HG02884 (cell line): ENCODE results near the gene ENG.

Experiments
- ATAC-seq: cut with Tn5 transposase; IDR thresholded peaks from one replicate; pipeline ENCODE4 v1.9.1; 2021; ENCODE audit warnings: mild to moderate bottlenecking, moderate library complexity; ENCODE audit not compliant: unreplicated experiment

Gene ENG

GRCh38 chr9:127866535-127866934 is 12.1 kb upstream of the ENG start:
- ATAC-seq = no peak

- ATAC-seq = no peak
Observed at GRCh38 chr9:127865645-127866464, 11.4 kb upstream of the ENG start.

- ATAC-seq = no peak
Observed at GRCh38 chr9:127863191-127863621, 8.7 kb upstream of the ENG start.

- ATAC-seq = no peak
Observed at GRCh38 chr9:127862075-127863011, 7.9 kb upstream of the ENG start.

GRCh38 chr9:127860779-127861178 is 6.3 kb upstream of the ENG start:
- ATAC-seq = no peak

- ATAC-seq = no peak
Observed at GRCh38 chr9:127860260-127860659, 5.8 kb upstream of the ENG start.

GRCh38 chr9:127858041-127858512 is 3.6 kb upstream of the ENG start:
- no peak for ATAC-seq

GRCh38 chr9:127857278-127857677 is 2.8 kb upstream of the ENG start:
- ATAC-seq = no peak

GRCh38 chr9:127856729-127857116 is 2.3 kb upstream of the ENG start:
- ATAC-seq = no peak

GRCh38 chr9:127856094-127856728 is 1.8 kb upstream of the ENG start:
- no peak for ATAC-seq

- ATAC-seq = no peak
Observed at GRCh38 chr9:127855522-127855921, 1.1 kb upstream of the ENG start.

GRCh38 chr9:127854960-127855359 is 502 bp upstream of the ENG start:
- no peak for ATAC-seq

GRCh38 chr9:127853312-127854183 is 910 bp downstream of the ENG start:
- no peak for ATAC-seq

GRCh38 chr9:127852829-127853228 is 1.6 kb downstream of the ENG start:
- ATAC-seq = no peak

- no peak for ATAC-seq
Observed at GRCh38 chr9:127850286-127850830, 4.1 kb downstream of the ENG start.

- no peak for ATAC-seq
Observed at GRCh38 chr9:127848756-127849504, 5.5 kb downstream of the ENG start.

GRCh38 chr9:127847833-127848755 is 6.4 kb downstream of the ENG start:
- ATAC-seq = no peak

GRCh38 chr9:127847178-127847510 is 7.3 kb downstream of the ENG start:
- ATAC-seq = no peak
